ENCODE data around the gene ZNF35. TPM values are rescaled to one million over a fixed set of nuclear protein-coding genes. Genes with fewer than 3 reads are reported as not detected.
"Not testable (repeated sequence)": the region's sequence is repeated elsewhere in the genome, so short reads cannot be mapped to it uniquely, and the experiment has no call there.

ZNF35 gene
- total RNA-seq, 2 experiments from 2014 or later = 5.4 to 5.8 TPM

DNA sequence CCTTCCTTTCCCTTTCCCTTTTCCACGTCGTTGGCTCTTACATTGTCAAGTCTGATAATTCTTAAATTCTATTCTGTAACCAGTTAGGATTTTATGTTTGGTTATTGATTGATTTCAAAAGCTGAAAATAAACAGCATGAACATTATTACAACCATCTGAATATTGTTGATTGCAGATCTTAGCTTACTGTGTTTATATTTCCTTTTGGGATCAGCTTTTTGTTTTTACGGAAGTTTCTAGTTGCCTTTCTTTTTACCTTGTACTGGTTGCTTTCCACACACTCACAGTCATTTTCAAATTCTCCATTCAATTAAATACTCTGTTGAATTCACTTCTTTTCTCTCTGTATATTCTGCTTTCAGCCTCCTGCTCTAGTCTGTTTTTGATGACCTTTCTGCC lies 16.6 kb downstream of the ZNF35 start:
- intact Hi-C loops (cut with micrococcal nuclease) = no loop called here
- Mint-ChIP-seq H3K9me3 (peaks cover 27% of the 10 kb centered on the region), H3K4me3 (no peak overlapping the region), H3K4me1 (ENCODE audit: low read depth) (no peaks in the 10 kb centered on the region), H3K27ac (no peak overlapping the region), H3K27me3 (no peaks in the 10 kb centered on the region), H3K36me3 (ENCODE audit: low read depth) (peaks cover 16% of the 10 kb centered on the region)
- ATAC-seq (no peak), DNase-seq (no peak)
- no peak for TF ChIP-seq CTCF (IDR thresholded peaks at IDR 0.05)
- ChIA-PET POLR2A (no interaction called here), CTCF (no interaction called here)

DNA sequence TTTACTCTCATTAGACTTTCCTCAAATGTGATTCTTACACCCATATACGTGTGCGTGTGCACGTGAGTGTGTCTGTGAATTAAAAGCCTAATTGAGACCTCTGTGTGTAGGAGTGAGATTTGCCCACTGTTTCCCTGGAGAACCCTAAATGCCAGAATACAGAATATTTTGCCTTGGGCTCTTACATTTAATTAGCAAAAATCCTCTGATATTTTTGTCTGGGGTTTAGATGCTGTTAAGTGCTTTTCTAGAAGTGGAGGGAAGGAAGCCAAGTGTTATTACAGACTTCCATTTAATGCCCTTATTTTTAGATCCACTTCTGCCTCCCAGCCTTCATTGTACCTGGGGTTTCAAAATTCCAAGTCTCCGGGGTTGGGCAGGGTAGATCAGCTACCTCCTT lies 17.8 kb downstream of the ZNF35 start:
- no peaks in the 10 kb centered on the region for H3K4me1 Mint-ChIP-seq (ENCODE audit: low read depth)
- intact Hi-C loops (cut with micrococcal nuclease) = no loop called here
- ATAC-seq (no peak), DNase-seq (no peak)
- no peaks in the 10 kb centered on the region for H3K27me3 Mint-ChIP-seq
- POLR2A ChIA-PET = no interaction called here
- no peak overlapping the region for H3K4me3 Mint-ChIP-seq
- CTCF ChIA-PET = no interaction called here
- TF ChIP-seq CTCF (IDR thresholded peaks at IDR 0.05) = no peak
- peaks cover 6% of the 10 kb centered on the region for H3K36me3 Mint-ChIP-seq (ENCODE audit: low read depth)
- peaks cover 21% of the 10 kb centered on the region for H3K9me3 Mint-ChIP-seq
- H3K27ac Mint-ChIP-seq = no peak overlapping the region

DNA sequence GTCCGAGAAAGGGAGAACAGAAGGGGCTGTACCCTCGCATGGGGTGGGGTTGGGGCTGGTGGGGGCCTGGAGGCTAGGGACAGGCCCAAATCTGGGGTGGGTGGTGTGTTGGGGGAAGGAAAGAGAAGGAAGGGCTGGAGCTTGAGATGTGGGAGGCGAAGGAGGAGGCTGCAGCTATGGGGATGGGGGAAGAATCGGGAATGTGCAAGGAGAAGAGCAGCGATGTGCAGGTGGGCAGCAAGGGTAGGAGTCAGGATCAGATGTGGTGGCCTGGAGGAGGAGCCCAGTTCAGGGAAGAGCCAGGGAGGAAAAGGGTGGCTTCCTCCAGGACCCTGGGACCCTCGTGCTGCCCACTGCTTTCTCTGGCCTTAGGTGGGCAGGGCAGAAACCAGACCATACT lies 21.2 kb downstream of the ZNF35 start:
- Mint-ChIP-seq H3K27me3 (no peaks in the 10 kb centered on the region), H3K4me3 (no peak overlapping the region), H3K27ac (no peak overlapping the region), H3K9me3 (peaks cover 25% of the 10 kb centered on the region), H3K4me1 (ENCODE audit: low read depth) (no peaks in the 10 kb centered on the region), H3K36me3 (ENCODE audit: low read depth) (peaks cover 3% of the 10 kb centered on the region)
- TF ChIP-seq CTCF (IDR thresholded peaks at IDR 0.05) = no peak
- ATAC-seq (no peak), DNase-seq (no peak)
- intact Hi-C loops (cut with micrococcal nuclease) = no loop called here
- POLR2A ChIA-PET = no interaction called here
- CTCF ChIA-PET = no interaction called here

- CTCF ChIA-PET; H3K27ac Mint-ChIP-seq; DNase-seq; H3K36me3 Mint-ChIP-seq (ENCODE audit: low read depth); intact Hi-C loops (cut with micrococcal nuclease); ATAC-seq; H3K4me3 Mint-ChIP-seq; POLR2A ChIA-PET; H3K27me3 Mint-ChIP-seq; H3K4me1 Mint-ChIP-seq (ENCODE audit: low read depth): not testable (repeated sequence)
- H3K9me3 Mint-ChIP-seq = peaks cover 24% of the 10 kb centered on the region
These were observed 24.9 kb downstream of the ZNF35 start for GRCh38 chr3:44673466-44673865.

DNA sequence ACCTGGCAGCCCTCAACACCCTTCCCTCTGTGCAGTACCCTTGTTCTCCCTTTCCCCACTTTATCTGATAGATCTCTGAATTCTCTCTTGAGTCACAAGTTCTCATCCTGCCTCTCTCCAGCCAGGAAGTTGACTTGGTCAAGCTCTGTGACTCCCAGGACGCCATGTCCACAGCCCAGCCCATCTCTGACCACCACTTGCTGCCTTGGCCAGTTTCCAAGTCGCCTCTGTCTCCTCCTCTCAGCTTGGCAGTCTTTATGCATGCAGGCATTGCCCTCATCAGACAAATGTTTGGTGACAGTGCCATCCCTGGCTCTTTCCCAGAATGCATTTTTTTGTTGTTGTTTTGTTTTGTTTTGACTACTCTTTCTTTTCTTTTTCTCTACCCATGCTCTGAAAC lies 25.7 kb downstream of the ZNF35 start:
- H3K4me1 Mint-ChIP-seq (ENCODE audit: low read depth) = no peaks in the 10 kb centered on the region
- H3K27me3 Mint-ChIP-seq = no peaks in the 10 kb centered on the region
- intact Hi-C loops (cut with micrococcal nuclease) = no loop called here
- no peak overlapping the region for H3K4me3 Mint-ChIP-seq
- H3K36me3 Mint-ChIP-seq (ENCODE audit: low read depth) = peaks cover 4% of the 10 kb centered on the region
- CTCF ChIA-PET = no interaction called here
- peaks cover 26% of the 10 kb centered on the region for H3K9me3 Mint-ChIP-seq
- POLR2A ChIA-PET = no interaction called here
- no peak for DNase-seq
- no peak for ATAC-seq
- H3K27ac Mint-ChIP-seq = no peak overlapping the region
- no peak for TF ChIP-seq CTCF (IDR thresholded peaks at IDR 0.05)

- peaks cover 44% of the 10 kb centered on the region for H3K9me3 Mint-ChIP-seq
- ChIA-PET POLR2A (no interaction called here), CTCF (no interaction called here)
- no peak overlapping the region for H3K4me3 Mint-ChIP-seq
- ATAC-seq (no peak), DNase-seq (no peak)
- no peaks in the 10 kb centered on the region for H3K4me1 Mint-ChIP-seq (ENCODE audit: low read depth)
- no peak for TF ChIP-seq CTCF (IDR thresholded peaks at IDR 0.05)
- H3K27ac Mint-ChIP-seq = no peak overlapping the region
- intact Hi-C loops (cut with micrococcal nuclease) = no loop called here
- H3K36me3 Mint-ChIP-seq (ENCODE audit: low read depth) = peaks cover 26% of the 10 kb centered on the region
- no peaks in the 10 kb centered on the region for H3K27me3 Mint-ChIP-seq
These were observed 30.1 kb downstream of the ZNF35 start for GRCh38 chr3:44678480-44679116.
